ENCODE data around the gene MOB1A.
A peak's percentile ranks its signal among the peaks of the same experiment; 100 is the strongest.
"Not testable (repeated sequence)": the region's sequence is repeated elsewhere in the genome, so short reads cannot be mapped to it uniquely, and the experiment has no call there.

The MOB1A gene

GRCh38 chr2:74198461-74199274, 20.0 kb upstream of the MOB1A start, which contains the start of gene MTHFD2:
TSS of gene MTHFD2 (plus strand) at chr2:74198615. CDS start at chr2:74198642, 27 bp downstream.
- DNase-seq, result peak; percentile 82

GRCh38 chr2:74198023-74198460, 19.4 kb upstream of the MOB1A start:
- DNase-seq, result no peak

GRCh38 chr2:74197049-74197448, 18.4 kb upstream of the MOB1A start:
- no peak for DNase-seq

- no peak for DNase-seq
Observed at GRCh38 chr2:74194799-74195198, 16.1 kb upstream of the MOB1A start.

GRCh38 chr2:74191596-74192380, 13.1 kb upstream of the MOB1A start:
- DNase-seq, result no peak

GRCh38 chr2:74188696-74189095, 10.0 kb upstream of the MOB1A start:
- no peak for DNase-seq

- DNase-seq, result no peak
Observed at GRCh38 chr2:74188018-74188601, 9.4 kb upstream of the MOB1A start.

GRCh38 chr2:74186706-74187105, 8.0 kb upstream of the MOB1A start:
- DNase-seq, result not testable (repeated sequence)

GRCh38 chr2:74186038-74186437, 7.4 kb upstream of the MOB1A start:
- DNase-seq, result no peak

- DNase-seq, result no peak
Observed at GRCh38 chr2:74183878-74184277, 5.2 kb upstream of the MOB1A start.

GRCh38 chr2:74181739-74182138, 3.1 kb upstream of the MOB1A start:
- peak; percentile 85 for DNase-seq

GRCh38 chr2:74179063-74179865, 585 bp upstream of the MOB1A start:
- no peak for DNase-seq

GRCh38 chr2:74177696-74178095, 983 bp downstream of the MOB1A start:
- DNase-seq, result no peak

- DNase-seq, result no peak
Observed at GRCh38 chr2:74174909-74175308, 3.8 kb downstream of the MOB1A start.

- DNase-seq, result no peak
Observed at GRCh38 chr2:74168739-74169138, 9.9 kb downstream of the MOB1A start.

GRCh38 chr2:74164761-74165160, 13.9 kb downstream of the MOB1A start:
- no peak for DNase-seq

- no peak for DNase-seq
Observed at GRCh38 chr2:74162951-74163350, 15.7 kb downstream of the MOB1A start.

GRCh38 chr2:74155830-74156229, 22.8 kb downstream of the MOB1A start:
- no peak for DNase-seq

- DNase-seq, result no peak
Observed at GRCh38 chr2:74152954-74153353, 25.7 kb downstream of the MOB1A start.

- DNase-seq, result no peak
Observed at GRCh38 chr2:74149570-74150319, 28.9 kb downstream of the MOB1A start.

- DNase-seq, result no peak
Observed at GRCh38 chr2:74149247-74149525, 29.5 kb downstream of the MOB1A start.
